LNCaP clone FGC (cell line): ENCODE measurements around the gene GRHPR.

ENCODE experiments used
- DNase-seq: peaks from one replicate; pipeline ENCODE4 v3.0.0-alpha.2; 2011; ENCODE audit warnings: low read depth
- H3K4me3 ChIP-seq: 2 replicates; pipeline ENCODE4 v1.5.1; 2011; ENCODE audit warnings: mild to moderate bottlenecking, low read depth, low read length, control low read depth
- CTCF ChIP-seq: IDR thresholded peaks from 2 replicates; pipeline ENCODE4 v1.5.1; 2012; ENCODE audit warnings: mild to moderate bottlenecking; ENCODE audit not compliant: control insufficient read depth, insufficient read depth; ENCODE audit errors: extremely low read depth

The GRHPR gene

GRCh38 chr9:37414503-37414943 lies 8.0 kb upstream of the GRHPR start:
- TF ChIP-seq CTCF = no peak
- no peak for DNase-seq
- H3K4me3 ChIP-seq = no peak overlapping the region

GRCh38 chr9:37415011-37415719 lies 7.3 kb upstream of the GRHPR start:
- peak; percentile 83 for TF ChIP-seq CTCF
- DNase-seq = peak; percentile 45
- no peak overlapping the region for H3K4me3 ChIP-seq

GRCh38 chr9:37417252-37417803 lies 5.2 kb upstream of the GRHPR start:
- DNase-seq = no peak
- H3K4me3 ChIP-seq = no peak overlapping the region
- no peak for TF ChIP-seq CTCF

- peak; percentile 74 for DNase-seq
- no peak for TF ChIP-seq CTCF
- H3K4me3 ChIP-seq = no peak overlapping the region
Measured at GRCh38 chr9:37417857-37418618, 4.5 kb upstream of the GRHPR start.

- H3K4me3 ChIP-seq = no peak overlapping the region
- no peak for TF ChIP-seq CTCF
- no peak for DNase-seq
Measured at GRCh38 chr9:37419204-37419603, 3.3 kb upstream of the GRHPR start.

GRCh38 chr9:37420271-37421215 lies 2.0 kb upstream of the GRHPR start:
- TF ChIP-seq CTCF = no peak
- no peak for DNase-seq
- H3K4me3 ChIP-seq = no peak overlapping the region
